Neural cell (in vitro differentiated cells): ENCODE results near the gene VMAC.

Experiments
- EP300 ChIP-seq: fragments of 450-650 bp; conservative IDR thresholded peaks from 2 replicates; pipeline ENCODE4 v1.6.1; 2014; ENCODE audit warnings: antibody characterized with exemption, mild to moderate bottlenecking, moderate library complexity; ENCODE audit not compliant: poor library complexity, severe bottlenecking
- TF ChIP-seq, protein P1 (sequence below): fragments of 450-650 bp; IDR thresholded peaks from 2 replicates; pipeline ENCODE4 v1.5.1; 2014; ENCODE audit warnings: antibody characterized with exemption, mild to moderate bottlenecking, moderate library complexity; ENCODE audit not compliant: poor library complexity, severe bottlenecking

DNA sequence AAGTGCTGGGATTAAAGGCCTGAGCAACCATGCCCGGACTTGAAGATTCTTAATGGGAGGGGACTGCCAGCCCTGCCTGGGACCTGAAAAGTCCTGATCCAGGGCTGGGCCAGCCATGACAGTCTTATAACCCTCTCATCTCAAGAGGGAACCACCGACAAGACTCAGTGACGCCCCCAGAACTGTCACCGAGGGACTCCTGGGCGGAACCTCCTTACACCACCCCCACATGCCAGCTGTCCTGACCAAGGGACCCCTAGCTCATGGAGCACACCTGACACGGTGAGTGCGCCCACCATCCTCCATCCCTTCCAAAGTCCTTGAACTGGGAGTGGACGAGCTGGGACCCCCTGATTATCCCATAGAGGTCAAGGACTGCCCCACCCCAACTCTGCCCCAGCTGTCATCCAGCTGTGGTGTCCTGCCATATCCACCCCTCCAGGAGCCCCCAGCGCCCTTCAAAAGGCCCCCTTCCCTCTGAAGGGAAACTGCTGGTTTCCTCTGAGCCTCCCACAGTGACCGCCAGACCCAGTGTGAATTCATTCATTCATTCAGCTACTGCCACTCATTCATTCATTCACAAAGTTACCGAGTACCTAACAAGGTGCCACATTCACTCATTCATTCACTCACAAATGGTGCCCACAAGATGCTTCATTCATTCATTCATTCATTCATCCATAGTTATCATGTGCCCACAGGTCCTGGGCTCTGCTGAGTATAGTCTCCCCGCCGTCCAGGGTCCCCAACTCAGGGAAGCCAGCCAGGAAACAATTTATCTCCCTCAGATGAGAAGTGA is 4.7 kb upstream of the VMAC start:
- no peak for TF ChIP-seq EP300
- TF ChIP-seq, protein P1, sequence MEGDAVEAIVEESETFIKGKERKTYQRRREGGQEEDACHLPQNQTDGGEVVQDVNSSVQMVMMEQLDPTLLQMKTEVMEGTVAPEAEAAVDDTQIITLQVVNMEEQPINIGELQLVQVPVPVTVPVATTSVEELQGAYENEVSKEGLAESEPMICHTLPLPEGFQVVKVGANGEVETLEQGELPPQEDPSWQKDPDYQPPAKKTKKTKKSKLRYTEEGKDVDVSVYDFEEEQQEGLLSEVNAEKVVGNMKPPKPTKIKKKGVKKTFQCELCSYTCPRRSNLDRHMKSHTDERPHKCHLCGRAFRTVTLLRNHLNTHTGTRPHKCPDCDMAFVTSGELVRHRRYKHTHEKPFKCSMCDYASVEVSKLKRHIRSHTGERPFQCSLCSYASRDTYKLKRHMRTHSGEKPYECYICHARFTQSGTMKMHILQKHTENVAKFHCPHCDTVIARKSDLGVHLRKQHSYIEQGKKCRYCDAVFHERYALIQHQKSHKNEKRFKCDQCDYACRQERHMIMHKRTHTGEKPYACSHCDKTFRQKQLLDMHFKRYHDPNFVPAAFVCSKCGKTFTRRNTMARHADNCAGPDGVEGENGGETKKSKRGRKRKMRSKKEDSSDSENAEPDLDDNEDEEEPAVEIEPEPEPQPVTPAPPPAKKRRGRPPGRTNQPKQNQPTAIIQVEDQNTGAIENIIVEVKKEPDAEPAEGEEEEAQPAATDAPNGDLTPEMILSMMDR, result no peak
